Ovary (tissue), 3 donors: ENCODE measurements around the gene TRAPPC3L.

Experiments
- EP300 ChIP-seq: sonication (generic); formaldehyde crosslinking; IDR thresholded peaks from one replicate; pipeline ENCODE4 v1.6.1; 2017; ENCODE audit warnings: antibody characterized with exemption
- TF ChIP-seq, protein P1 (sequence below), 3 donors: fragments of 450-650 bp in 2 of 3; fragments of 200-600 bp in 1 of 3; IDR thresholded peaks; one replicate each; pipeline versions ENCODE4 v1.5.1 to v1.8.0; 2016 to 2022; ENCODE audit warnings: antibody characterized with exemption in 3 of 3, mild to moderate bottlenecking in 1 of 3
- donor health status: DM: no; HTN: no; CAD: no.

DNA sequence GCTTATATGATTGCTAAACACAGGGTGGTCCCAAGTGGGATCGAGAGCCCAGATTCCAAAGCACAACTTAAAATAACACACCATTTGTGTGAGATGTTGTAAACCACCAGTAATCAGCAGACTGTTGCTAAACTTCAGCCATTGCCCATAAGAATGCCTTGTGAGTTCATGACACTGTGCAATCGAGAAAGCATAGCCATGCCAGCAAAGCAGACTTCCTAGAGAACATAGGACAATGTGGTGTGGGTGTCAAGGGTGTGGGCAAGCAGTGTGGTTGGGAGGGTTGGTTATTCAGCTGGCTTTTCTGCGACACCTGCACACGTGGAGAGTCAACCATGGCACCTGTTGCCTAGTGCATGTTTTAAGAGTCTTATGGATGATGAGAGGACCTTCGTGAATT, 100.4 kb downstream of the TRAPPC3L start:
- no peak for TF ChIP-seq EP300
- TF ChIP-seq, protein P1, sequence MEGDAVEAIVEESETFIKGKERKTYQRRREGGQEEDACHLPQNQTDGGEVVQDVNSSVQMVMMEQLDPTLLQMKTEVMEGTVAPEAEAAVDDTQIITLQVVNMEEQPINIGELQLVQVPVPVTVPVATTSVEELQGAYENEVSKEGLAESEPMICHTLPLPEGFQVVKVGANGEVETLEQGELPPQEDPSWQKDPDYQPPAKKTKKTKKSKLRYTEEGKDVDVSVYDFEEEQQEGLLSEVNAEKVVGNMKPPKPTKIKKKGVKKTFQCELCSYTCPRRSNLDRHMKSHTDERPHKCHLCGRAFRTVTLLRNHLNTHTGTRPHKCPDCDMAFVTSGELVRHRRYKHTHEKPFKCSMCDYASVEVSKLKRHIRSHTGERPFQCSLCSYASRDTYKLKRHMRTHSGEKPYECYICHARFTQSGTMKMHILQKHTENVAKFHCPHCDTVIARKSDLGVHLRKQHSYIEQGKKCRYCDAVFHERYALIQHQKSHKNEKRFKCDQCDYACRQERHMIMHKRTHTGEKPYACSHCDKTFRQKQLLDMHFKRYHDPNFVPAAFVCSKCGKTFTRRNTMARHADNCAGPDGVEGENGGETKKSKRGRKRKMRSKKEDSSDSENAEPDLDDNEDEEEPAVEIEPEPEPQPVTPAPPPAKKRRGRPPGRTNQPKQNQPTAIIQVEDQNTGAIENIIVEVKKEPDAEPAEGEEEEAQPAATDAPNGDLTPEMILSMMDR (IDR thresholded peaks at IDR 0.05) = no peak
